ENCODE results near the gene TLX2. TPM values are rescaled to one million over a fixed set of nuclear protein-coding genes. Genes with fewer than 3 reads are reported as not detected.

The TLX2 gene
- polyA plus RNA-seq, 3 donors: 0.06 TPM; not detected in 2

GRCh38 chr2:74511104-74511989 is 2.9 kb upstream of the TLX2 start:
- DNase-seq (ENCODE audit: low read depth in 3 of 3, low spot score in 2 of 3): no peak

DNA sequence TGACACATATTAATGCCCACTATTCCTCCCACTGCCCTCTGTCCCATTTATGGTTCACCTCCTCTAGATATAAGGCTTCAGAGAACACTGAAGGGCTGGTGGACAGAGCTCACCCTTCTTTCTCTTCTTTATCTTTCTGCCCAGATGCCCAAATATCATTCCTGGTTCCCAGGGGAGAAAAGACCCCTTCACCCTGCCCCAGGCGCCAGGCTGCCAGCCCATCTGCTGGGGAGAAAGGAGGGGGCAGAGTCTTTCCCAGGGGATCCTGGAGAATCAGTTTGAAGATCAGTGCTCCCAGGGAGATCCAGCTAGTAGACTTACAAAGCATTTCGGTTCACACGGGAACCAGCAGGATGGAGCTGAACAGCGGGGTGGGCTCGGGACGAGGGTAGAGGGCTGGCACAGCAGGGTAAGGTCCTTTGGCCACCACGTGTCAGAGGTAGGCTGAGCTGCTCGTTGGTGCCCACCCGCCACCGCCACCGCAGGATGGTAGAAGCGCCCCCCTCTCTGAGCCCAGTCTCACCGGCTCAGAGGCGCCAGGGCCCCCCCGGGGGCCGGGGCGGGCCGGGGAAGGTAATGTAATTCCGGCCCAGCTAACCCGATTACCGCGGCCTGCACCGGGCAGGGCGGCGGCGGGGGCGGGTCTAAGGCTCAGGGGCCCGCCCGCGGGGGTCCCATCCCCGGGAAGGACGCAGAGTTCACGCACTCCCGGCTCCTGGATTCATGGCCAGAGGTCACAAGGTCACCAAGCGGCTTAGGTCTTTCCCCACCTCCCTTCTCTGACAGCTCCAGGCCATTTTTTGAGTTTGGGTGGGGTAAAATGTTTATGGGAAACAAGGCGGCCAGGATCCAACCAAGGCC is 1.3 kb upstream of the TLX2 start:
- DNase-seq (ENCODE audit: low read depth in 3 of 3, low spot score in 2 of 3): no peak

GRCh38 chr2:74513605-74514367 is 464 bp upstream of the TLX2 start:
- DNase-seq (ENCODE audit: low read depth in 3 of 3, low spot score in 2 of 3): no peak

DNA sequence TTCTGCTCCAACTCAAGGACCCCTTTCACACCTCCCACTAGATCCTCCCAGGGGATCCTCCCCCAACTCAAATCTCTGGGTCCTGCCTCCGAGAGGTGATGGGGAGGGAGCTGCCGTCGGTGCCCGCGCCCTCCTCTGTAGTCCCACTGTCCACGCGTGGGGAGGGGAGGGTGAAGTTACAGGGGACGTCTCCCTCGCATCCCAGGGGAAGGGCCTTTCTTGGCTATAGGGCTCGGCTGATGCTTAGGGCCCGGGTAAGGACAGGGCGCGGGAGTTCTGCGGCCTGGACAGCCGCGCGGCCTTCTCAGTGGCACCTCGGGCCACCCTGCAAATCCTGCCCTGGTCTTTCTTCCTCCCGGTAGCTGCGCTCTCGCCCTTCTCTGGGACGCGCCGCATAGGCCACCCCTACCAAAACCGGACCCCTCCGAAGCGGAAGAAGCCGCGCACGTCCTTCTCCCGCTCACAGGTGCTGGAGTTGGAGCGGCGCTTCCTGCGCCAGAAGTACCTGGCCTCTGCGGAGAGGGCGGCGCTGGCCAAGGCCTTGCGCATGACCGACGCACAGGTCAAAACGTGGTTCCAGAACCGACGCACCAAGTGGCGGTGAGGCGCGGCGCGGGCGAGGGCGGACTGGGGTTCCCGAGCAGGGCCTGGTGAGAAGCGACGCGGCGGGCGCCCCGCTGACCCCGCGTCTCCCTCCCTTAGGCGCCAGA is 1.2 kb downstream of the TLX2 start:
- no peak for DNase-seq (ENCODE audit: low read depth in 3 of 3, low spot score in 2 of 3)

GRCh38 chr2:74515981-74516633 is 1.9 kb downstream of the TLX2 start:
- DNase-seq (ENCODE audit: low read depth in 3 of 3, low spot score in 2 of 3): no peak

DNA sequence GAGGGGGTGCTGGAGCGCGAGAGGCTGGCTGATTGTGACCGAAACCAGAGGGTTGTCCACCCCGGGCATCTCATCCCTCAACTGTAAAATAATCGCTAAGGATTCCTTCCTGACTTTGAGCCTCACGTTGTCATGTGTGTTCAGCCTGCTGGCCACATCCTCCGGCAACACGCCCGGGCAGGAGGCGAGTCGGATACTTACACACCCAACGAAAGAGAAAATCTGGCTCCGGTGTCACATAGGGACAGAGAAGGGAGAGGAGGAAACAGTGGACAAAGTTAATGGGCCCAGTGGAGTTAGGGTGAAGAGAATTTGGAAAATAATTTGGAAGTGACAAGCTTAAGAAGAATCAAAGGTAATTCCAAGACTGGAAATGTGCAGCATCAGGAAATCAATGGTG is 2.4 kb downstream of the TLX2 start:
- DNase-seq (ENCODE audit: low read depth in 3 of 3, low spot score in 2 of 3): no peak

DNA sequence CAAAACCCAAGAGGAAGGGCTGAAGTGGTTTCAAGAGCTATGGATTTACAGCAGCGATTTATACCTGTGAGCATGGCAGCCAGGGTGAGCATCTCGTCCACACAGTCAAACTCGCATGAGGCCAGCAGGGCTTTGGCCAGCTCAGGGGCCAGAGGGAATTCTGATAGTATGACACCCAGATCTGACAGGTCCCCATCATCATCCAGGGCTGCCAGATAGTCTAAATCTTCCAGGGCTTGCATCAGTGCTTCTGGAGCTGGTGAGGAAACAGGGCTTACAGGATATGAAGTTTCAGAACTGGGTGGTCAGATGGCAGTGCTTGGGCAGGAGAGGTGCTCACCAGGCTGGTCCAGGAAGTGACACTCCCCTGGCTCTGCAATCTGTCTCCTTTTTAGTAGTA is 8.3 kb downstream of the TLX2 start:
- no peak for DNase-seq (ENCODE audit: low read depth in 3 of 3, low spot score in 2 of 3)

DNA sequence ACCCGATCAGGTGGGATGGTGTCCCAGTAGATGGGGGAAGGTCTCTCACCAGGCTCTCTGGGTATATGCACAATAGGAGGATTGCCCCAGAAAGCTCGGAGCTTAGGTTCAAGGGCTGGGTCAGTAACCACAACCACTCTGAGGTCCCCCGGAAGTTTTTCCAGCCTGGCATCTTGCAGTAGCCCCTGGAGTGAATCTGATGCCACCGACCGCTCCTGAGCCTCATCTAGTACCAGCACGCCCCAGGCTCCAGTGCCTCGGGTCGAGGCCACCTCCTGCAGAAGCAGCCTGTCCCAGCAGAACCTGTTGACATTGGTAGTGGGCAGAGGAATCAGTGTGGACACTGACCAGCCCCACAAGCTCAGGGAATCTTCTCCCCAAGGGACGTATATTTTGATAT is 9.8 kb downstream of the TLX2 start:
- DNase-seq (ENCODE audit: low read depth in 3 of 3, low spot score in 2 of 3): no peak

GRCh38 chr2:74524955-74525716 is 10.9 kb downstream of the TLX2 start:
- DNase-seq (ENCODE audit: low read depth in 3 of 3, low spot score in 2 of 3): no peak

GRCh38 chr2:74525717-74526648 is 11.7 kb downstream of the TLX2 start, which contains the start of gene DQX1:
DQX1 (minus strand) TSS chr2:74526231; CDS start chr2:74525729, 502 bp downstream.
- no peak for DNase-seq (ENCODE audit: low read depth in 3 of 3, low spot score in 2 of 3)

DNA sequence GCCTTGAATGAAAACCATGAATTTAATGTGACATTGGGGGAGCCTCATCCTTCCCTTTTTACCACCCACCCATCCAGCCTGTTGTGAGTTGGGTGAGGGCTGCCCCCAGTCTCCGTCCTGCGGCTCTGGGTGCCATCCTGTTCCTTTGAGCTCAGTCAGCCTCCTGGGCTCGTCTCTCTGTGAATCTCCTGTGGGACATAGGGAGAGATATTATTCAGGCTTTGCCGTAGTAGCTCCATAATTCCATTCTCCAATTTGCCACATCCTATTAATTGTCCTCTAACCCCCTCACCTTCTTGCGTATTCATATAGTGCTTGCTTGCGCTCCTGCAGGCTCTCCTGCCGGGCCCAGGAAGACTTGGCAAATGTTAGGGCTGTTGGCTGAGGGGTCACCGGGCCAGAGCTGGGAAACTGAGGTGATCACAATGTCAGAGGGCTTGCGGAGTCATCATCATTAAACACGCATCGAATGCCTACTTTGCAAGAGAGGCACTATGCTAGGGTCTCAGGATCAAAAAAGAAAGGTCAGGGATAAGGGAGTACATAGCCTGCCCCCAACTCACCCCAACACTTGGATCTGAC is 12.5 kb downstream of the TLX2 start:
- no peak for DNase-seq (ENCODE audit: low read depth in 3 of 3, low spot score in 2 of 3)

GRCh38 chr2:74527741-74528140 is 13.5 kb downstream of the TLX2 start:
- DNase-seq (ENCODE audit: low read depth in 3 of 3, low spot score in 2 of 3): no peak

- no peak for DNase-seq (ENCODE audit: low read depth in 3 of 3, low spot score in 2 of 3)
Observed at GRCh38 chr2:74528600-74529356, 14.5 kb downstream of the TLX2 start.

GRCh38 chr2:74529357-74530238 is 15.3 kb downstream of the TLX2 start, which contains the start of the genes AUP1 and HTRA2:
AUP1 (minus strand) TSS chr2:74529706; CDS start chr2:74529629, 77 bp downstream.
HTRA2 (plus strand) TSS chr2:74529933; CDS start chr2:74530007, 74 bp downstream.
- peak; percentile 92 to 98 (median 95) for DNase-seq (ENCODE audit: low read depth in 3 of 3, low spot score in 2 of 3)
